GM12875 (cell line): Measurements from ENCODE around the gene DHRS11.
A peak's percentile ranks its signal among the peaks of the same experiment; 100 is the strongest.

Source experiments
- H3K4me3 ChIP-seq: one replicate; pipeline ENCODE4 v1.5.1; 2011; ENCODE audit warnings: low read depth, low read length, control low read depth
- CTCF ChIP-seq: IDR thresholded peaks from 2 replicates; pipeline ENCODE4 v1.5.1; 2011; ENCODE audit warnings: low read depth, mild to moderate bottlenecking, control low read depth, inconsistent platforms, low read length, moderate library complexity, borderline replicate concordance; ENCODE audit not compliant: insufficient read depth

Gene DHRS11

GRCh38 chr17:36576793-36577192 lies 14.9 kb upstream of the DHRS11 start:
- TF ChIP-seq CTCF: no peak
- H3K4me3 ChIP-seq: no peak overlapping the region

GRCh38 chr17:36578671-36579070 lies 13.0 kb upstream of the DHRS11 start:
- H3K4me3 ChIP-seq: no peak overlapping the region
- TF ChIP-seq CTCF: no peak

- H3K4me3 ChIP-seq: no peak overlapping the region
- no peak for TF ChIP-seq CTCF
These were observed 7.9 kb upstream of the DHRS11 start for GRCh38 chr17:36583787-36584186.

- no peak overlapping the region for H3K4me3 ChIP-seq
- no peak for TF ChIP-seq CTCF
These were observed 5.5 kb upstream of the DHRS11 start for GRCh38 chr17:36586138-36586537.

GRCh38 chr17:36590082-36590481 lies 1.6 kb upstream of the DHRS11 start:
- H3K4me3 ChIP-seq: no peak overlapping the region

GRCh38 chr17:36592316-36592715 lies 637 bp downstream of the DHRS11 start:
- H3K4me3 ChIP-seq: peak overlapping the region; percentile 75
- no peak for TF ChIP-seq CTCF

More at GRCh38 chr17:36590082-36590481, 1.6 kb upstream of the DHRS11 start:
- TF ChIP-seq CTCF: no peak

GRCh38 chr17:36592716-36593321 lies 1.1 kb downstream of the DHRS11 start:
- H3K4me3 ChIP-seq: peak overlapping the region; percentile 75
- no peak for TF ChIP-seq CTCF
